ENCODE results near the gene PARN.
"Not testable (repeated sequence)": the region's sequence is repeated elsewhere in the genome, so short reads cannot be mapped to it uniquely, and the experiment has no call there.

Gene PARN

GRCh38 chr16:14630620-14631330, 715 bp upstream of the PARN start:
- not testable (repeated sequence) for DNase-seq

- DNase-seq: no peak
These were observed 495 bp downstream of the PARN start for GRCh38 chr16:14629612-14629918.

GRCh38 chr16:14628806-14629611, 1.1 kb downstream of the PARN start:
- DNase-seq: no peak

GRCh38 chr16:14627078-14627477, 3.0 kb downstream of the PARN start:
- DNase-seq: no peak

- no peak for DNase-seq
These were observed 11.5 kb downstream of the PARN start for GRCh38 chr16:14618566-14618965.

GRCh38 chr16:14616280-14616679, 13.8 kb downstream of the PARN start:
- DNase-seq: no peak

- no peak for DNase-seq
These were observed 16.1 kb downstream of the PARN start for GRCh38 chr16:14613991-14614390.

- DNase-seq: no peak
These were observed 18.4 kb downstream of the PARN start for GRCh38 chr16:14611660-14612059.

- no peak for DNase-seq
These were observed 20.3 kb downstream of the PARN start for GRCh38 chr16:14609716-14610115.

GRCh38 chr16:14608604-14609003, 21.5 kb downstream of the PARN start:
- no peak for DNase-seq

- no peak for DNase-seq
These were observed 21.9 kb downstream of the PARN start for GRCh38 chr16:14608111-14608566.

- no peak for DNase-seq
These were observed 24.0 kb downstream of the PARN start for GRCh38 chr16:14606102-14606501.

GRCh38 chr16:14602443-14602963, 27.6 kb downstream of the PARN start:
- no peak for DNase-seq

- no peak for DNase-seq
These were observed 29.9 kb downstream of the PARN start for GRCh38 chr16:14600164-14600563.

- no peak for DNase-seq
These were observed 43.3 kb downstream of the PARN start for GRCh38 chr16:14586637-14587305.

- DNase-seq: no peak
These were observed 44.8 kb downstream of the PARN start for GRCh38 chr16:14585287-14585686.

GRCh38 chr16:14580926-14581325, 49.1 kb downstream of the PARN start:
- not testable (repeated sequence) for DNase-seq

- DNase-seq: no peak
These were observed 50.8 kb downstream of the PARN start for GRCh38 chr16:14579266-14579665.

GRCh38 chr16:14576532-14576931, 53.5 kb downstream of the PARN start:
- DNase-seq: no peak

GRCh38 chr16:14576069-14576468, 54.0 kb downstream of the PARN start:
- no peak for DNase-seq

GRCh38 chr16:14574698-14575415, 55.2 kb downstream of the PARN start:
- DNase-seq: not testable (repeated sequence)

GRCh38 chr16:14572535-14572934, 57.5 kb downstream of the PARN start:
- no peak for DNase-seq

- no peak for DNase-seq
These were observed 60.8 kb downstream of the PARN start for GRCh38 chr16:14569213-14569612.
